NT2/D1 (cell line): ENCODE data around the gene CNGB1.

Experiments
- SUZ12 ChIP-seq: IDR thresholded peaks from 2 replicates; pipeline ENCODE4 v1.6.1; 2011; ENCODE audit not compliant: insufficient read length, insufficient read depth; ENCODE audit errors: extremely low read depth
- YY1 ChIP-seq: IDR thresholded peaks from 2 replicates; pipeline ENCODE4 v1.6.1; 2011; ENCODE audit not compliant: insufficient read length, insufficient read depth
- ZNF274 ChIP-seq: IDR thresholded peaks from 2 replicates; pipeline ENCODE4 v1.6.1; 2011; ENCODE audit warnings: mild to moderate bottlenecking, low read depth, low read length

GRCh38 chr16:57893559-57894389 lies 77.2 kb downstream of the CNGB1 start:
- TF ChIP-seq SUZ12, result no peak
- no peak for TF ChIP-seq YY1
- TF ChIP-seq ZNF274, result no peak
